ENCODE data around the gene PKP4.

GRCh38 chr2:158507141-158507540 is 50.4 kb downstream of the PKP4 start:
- TF ChIP-seq, protein P1, sequence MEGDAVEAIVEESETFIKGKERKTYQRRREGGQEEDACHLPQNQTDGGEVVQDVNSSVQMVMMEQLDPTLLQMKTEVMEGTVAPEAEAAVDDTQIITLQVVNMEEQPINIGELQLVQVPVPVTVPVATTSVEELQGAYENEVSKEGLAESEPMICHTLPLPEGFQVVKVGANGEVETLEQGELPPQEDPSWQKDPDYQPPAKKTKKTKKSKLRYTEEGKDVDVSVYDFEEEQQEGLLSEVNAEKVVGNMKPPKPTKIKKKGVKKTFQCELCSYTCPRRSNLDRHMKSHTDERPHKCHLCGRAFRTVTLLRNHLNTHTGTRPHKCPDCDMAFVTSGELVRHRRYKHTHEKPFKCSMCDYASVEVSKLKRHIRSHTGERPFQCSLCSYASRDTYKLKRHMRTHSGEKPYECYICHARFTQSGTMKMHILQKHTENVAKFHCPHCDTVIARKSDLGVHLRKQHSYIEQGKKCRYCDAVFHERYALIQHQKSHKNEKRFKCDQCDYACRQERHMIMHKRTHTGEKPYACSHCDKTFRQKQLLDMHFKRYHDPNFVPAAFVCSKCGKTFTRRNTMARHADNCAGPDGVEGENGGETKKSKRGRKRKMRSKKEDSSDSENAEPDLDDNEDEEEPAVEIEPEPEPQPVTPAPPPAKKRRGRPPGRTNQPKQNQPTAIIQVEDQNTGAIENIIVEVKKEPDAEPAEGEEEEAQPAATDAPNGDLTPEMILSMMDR (IDR thresholded peaks at IDR 0.05; ENCODE audit: low read length): no peak
- TF ChIP-seq EZH2 (IDR thresholded peaks at IDR 0.05; ENCODE audit: borderline replicate concordance, low read length): no peak
